Progenitor cell of endocrine pancreas (in vitro differentiated cells): ENCODE measurements around the gene CYTH1. TPM values are rescaled to one million over a fixed set of nuclear protein-coding genes. Genes with fewer than 3 reads are reported as not detected.

ENCODE experiments used
- DNase-seq: peaks from one replicate; pipeline ENCODE4 v3.0.0; 2021; ENCODE audit warnings: low spot score; ENCODE audit not compliant: unreplicated experiment
- H3K27ac Mint-ChIP-seq: 2 replicates; pipeline ENCODE4 v1.8.0; 2021; ENCODE audit warnings: mild to moderate bottlenecking, moderate library complexity, mixed read lengths
- H3K27me3 Mint-ChIP-seq: 2 replicates; pipeline ENCODE4 v1.8.0; 2021; ENCODE audit warnings: mixed read lengths
- H3K36me3 Mint-ChIP-seq: 2 replicates; pipeline ENCODE4 v1.8.0; 2022; ENCODE audit warnings: mixed read lengths; ENCODE audit not compliant: insufficient read depth
- H3K4me1 Mint-ChIP-seq: 2 replicates; pipeline ENCODE4 v1.8.0; 2021; ENCODE audit warnings: low read depth, mixed read lengths
- H3K4me3 Mint-ChIP-seq: 2 replicates; pipeline ENCODE4 v1.8.0; 2021; ENCODE audit warnings: low read depth, mild to moderate bottlenecking, moderate library complexity, mixed read lengths
- H3K9me3 Mint-ChIP-seq: 2 replicates; pipeline ENCODE4 v1.8.0; 2021; ENCODE audit warnings: low read depth, mixed read lengths
- total RNA-seq: library from RNA; stranded (reverse); gene quantifications from 2 replicates; pipeline ENCODE4 v1.2.1, GENCODE V29; 2021
- TF ChIP-seq, protein P1 (sequence below): fragments of 200-600 bp; sonication (generic); IDR thresholded peaks from one replicate; pipeline ENCODE4 v1.5.0; 2021; ENCODE audit warnings: antibody characterized with exemption, mild to moderate bottlenecking; ENCODE audit not compliant: unreplicated experiment

Gene CYTH1
- total RNA-seq, 1 donor from 2014 or later: 33.3 TPM

DNA sequence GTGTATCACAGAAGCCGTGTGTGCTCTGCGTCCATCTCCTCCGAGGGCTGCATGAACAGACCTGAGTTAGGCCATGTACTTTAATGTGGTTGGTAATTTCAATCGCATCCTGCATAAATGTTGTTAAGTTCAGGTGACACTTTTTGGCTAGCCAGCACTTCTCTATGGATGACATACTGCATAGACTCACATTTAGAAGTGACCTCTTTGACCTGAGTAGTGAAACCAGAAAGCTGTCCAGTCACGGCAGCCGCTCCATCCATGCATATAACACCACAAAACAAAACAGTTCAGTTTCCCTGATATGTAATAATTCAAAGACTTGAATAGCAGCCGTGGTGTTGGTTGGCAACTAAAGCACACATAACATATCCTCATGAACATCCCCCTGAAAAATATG lies 94.1 kb downstream of the CYTH1 start:
- Mint-ChIP-seq H3K4me3 (no peak overlapping the region), H3K9me3 (peaks cover 7% of the 10 kb centered on the region), H3K27me3 (no peaks in the 10 kb centered on the region), H3K36me3 (peaks cover 38% of the 10 kb centered on the region), H3K27ac (no peak overlapping the region), H3K4me1 (no peaks in the 10 kb centered on the region)
- TF ChIP-seq, protein P1, sequence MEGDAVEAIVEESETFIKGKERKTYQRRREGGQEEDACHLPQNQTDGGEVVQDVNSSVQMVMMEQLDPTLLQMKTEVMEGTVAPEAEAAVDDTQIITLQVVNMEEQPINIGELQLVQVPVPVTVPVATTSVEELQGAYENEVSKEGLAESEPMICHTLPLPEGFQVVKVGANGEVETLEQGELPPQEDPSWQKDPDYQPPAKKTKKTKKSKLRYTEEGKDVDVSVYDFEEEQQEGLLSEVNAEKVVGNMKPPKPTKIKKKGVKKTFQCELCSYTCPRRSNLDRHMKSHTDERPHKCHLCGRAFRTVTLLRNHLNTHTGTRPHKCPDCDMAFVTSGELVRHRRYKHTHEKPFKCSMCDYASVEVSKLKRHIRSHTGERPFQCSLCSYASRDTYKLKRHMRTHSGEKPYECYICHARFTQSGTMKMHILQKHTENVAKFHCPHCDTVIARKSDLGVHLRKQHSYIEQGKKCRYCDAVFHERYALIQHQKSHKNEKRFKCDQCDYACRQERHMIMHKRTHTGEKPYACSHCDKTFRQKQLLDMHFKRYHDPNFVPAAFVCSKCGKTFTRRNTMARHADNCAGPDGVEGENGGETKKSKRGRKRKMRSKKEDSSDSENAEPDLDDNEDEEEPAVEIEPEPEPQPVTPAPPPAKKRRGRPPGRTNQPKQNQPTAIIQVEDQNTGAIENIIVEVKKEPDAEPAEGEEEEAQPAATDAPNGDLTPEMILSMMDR: no peak
- no peak for DNase-seq

DNA sequence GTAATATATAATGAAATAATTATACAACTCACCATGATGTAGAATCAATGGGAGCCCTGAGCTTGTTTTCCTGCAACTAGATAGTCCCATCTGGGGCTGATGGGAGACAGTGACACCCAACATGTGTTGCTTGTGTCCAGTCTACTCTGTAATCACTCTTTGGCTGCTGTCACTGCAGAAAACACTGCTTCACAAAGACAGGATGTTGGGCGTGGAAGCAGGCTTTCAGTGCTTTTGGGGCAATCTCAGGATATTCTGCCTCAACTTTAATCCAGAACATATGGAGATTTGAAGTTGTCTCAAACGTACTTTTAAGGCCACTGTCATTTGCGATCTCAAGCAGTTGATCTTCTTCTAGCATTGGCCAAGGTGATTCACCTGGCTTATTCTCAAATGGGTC lies 94.9 kb downstream of the CYTH1 start:
- H3K27ac Mint-ChIP-seq: no peak overlapping the region
- H3K27me3 Mint-ChIP-seq: no peaks in the 10 kb centered on the region
- DNase-seq: no peak
- no peaks in the 10 kb centered on the region for H3K4me1 Mint-ChIP-seq
- H3K4me3 Mint-ChIP-seq: no peak overlapping the region
- peaks cover 7% of the 10 kb centered on the region for H3K9me3 Mint-ChIP-seq
- TF ChIP-seq, protein P1: no peak
- H3K36me3 Mint-ChIP-seq: peaks cover 35% of the 10 kb centered on the region

DNA sequence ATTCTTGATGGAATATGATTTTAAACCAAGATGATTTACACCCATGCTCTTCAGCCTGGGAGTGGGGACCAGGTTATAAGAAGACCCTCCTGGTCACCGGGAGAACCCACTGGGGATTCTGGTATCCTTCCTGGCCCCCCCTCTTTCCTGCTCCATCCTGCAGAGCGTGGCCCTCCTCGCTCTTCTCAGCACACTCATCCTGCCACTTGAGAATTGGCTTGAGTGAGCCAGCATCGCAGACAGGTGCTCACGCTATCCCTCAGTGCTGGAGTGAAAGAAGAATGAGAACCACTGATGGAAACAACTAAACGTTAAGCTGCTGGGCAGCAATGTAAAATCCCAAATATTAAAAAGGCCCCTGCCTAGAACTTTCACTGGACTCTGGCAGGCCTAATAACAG lies 98.0 kb downstream of the CYTH1 start:
- Mint-ChIP-seq H3K36me3 (peaks cover 27% of the 10 kb centered on the region), H3K27me3 (no peaks in the 10 kb centered on the region), H3K4me1 (no peaks in the 10 kb centered on the region), H3K4me3 (no peak overlapping the region), H3K9me3 (no peaks in the 10 kb centered on the region), H3K27ac (no peak overlapping the region)
- DNase-seq: no peak
- TF ChIP-seq, protein P1: no peak

DNA sequence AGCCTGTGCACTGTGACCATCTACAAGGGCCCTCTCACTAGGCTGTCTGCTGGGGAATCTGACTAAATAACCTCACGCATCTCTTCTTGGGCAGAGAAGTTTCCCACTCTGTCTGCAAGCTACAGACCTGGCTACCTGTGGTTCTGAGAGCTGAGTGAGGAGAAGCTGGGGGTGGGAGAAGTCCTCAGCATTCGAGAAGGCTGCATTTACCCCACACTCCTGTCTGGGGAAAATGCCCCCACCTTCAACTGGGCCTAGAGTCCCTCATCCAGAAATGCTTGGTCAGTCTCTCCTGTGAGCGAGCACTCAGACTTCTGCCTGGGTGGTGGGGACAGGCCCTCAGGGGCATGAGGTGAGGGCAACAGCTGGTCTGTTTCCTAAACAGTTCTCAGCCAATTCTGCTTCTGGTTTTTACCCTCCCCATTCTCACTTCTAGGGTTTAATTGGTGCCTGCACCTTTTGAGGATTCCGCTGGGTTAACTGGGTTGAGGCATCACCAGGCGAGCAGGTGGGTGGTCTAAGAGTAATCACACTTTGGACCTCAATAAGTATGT lies 98.6 kb downstream of the CYTH1 start:
- Mint-ChIP-seq H3K4me3 (no peak overlapping the region), H3K9me3 (no peaks in the 10 kb centered on the region), H3K27ac (no peak overlapping the region), H3K36me3 (peaks cover 27% of the 10 kb centered on the region), H3K4me1 (no peaks in the 10 kb centered on the region), H3K27me3 (no peaks in the 10 kb centered on the region)
- no peak for DNase-seq
- TF ChIP-seq, protein P1: no peak

DNA sequence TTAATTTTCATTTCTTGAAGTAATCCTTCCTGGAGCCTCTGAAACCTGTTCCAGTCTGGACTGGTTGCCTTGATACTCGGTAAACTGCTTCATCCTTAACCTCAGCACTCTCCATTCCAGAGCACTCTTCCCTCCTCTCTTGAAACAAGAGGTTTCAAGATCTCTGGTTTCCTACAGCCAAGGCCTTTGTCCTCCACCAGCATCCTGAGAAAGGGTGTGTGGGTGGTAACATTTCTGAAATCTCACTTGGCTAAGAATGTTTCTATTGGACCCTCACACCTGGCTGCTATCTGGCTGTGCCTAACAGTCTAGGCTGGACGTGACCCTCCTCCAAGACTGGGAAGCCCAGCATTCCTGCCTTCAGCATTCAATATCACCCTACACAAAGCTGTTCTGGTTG lies 99.7 kb downstream of the CYTH1 start:
- TF ChIP-seq, protein P1: no peak
- H3K4me1 Mint-ChIP-seq: no peaks in the 10 kb centered on the region
- peaks cover 20% of the 10 kb centered on the region for H3K36me3 Mint-ChIP-seq
- H3K27ac Mint-ChIP-seq: no peak overlapping the region
- no peak overlapping the region for H3K4me3 Mint-ChIP-seq
- H3K9me3 Mint-ChIP-seq: no peaks in the 10 kb centered on the region
- H3K27me3 Mint-ChIP-seq: no peaks in the 10 kb centered on the region
- DNase-seq: no peak
